ENCODE results near the gene RUBCN.
"Not testable (repeated sequence)": the region's sequence is repeated elsewhere in the genome, so short reads cannot be mapped to it uniquely, and the experiment has no call there.

- not testable (repeated sequence) for TF ChIP-seq POLR2A (IDR thresholded peaks at IDR 0.05; ENCODE audit: low read length); GATA1 (IDR thresholded peaks at IDR 0.05; ENCODE audit: low read depth, low read length)
Measured at GRCh38 chr3:197647191-197647590, 89.5 kb downstream of the RUBCN start.
